ENCODE measurements around the gene SNRNP200. TPM values are rescaled to one million over a fixed set of nuclear protein-coding genes. Genes with fewer than 3 reads are reported as not detected.

The SNRNP200 gene
- total RNA-seq, 1 donor from 2014 or later = 97.3 TPM

DNA sequence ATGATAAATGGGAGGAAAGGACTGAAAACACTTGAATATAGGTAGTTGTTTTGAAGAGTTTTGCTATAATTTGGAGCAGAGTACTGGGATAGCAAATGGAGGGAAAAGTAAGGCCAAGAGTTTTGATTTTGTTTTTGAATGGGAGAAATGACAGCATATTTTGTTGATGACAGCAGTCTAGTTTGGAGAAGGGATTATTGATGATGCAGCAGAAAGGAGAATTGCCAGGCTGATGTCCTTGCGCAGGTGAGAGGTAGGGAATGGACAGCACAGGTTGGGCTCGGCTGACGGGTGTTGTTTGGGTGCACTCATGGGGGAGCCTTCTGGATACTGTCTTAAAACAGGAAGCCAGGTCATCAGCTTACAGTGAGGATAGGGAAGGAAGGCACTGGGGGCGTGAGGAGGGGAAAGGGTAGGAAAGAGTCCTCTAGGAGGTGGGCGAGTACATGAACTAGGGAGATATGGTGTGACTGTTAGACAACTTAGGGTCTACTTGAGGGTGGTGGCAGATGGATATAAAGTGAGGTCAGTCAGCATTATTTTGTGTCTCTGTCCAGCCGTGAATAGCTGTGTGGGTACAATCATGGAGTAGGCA, 40.6 kb upstream of the SNRNP200 start:
- Histone ChIP-seq H4K20me1 (ENCODE audit: insufficient read depth, low read length) (peaks cover 4% of the 10 kb centered on the region), H3K9me3 (ENCODE audit: insufficient read depth, low read depth, low read length) (no peaks in the 10 kb centered on the region), H3K4me3 (ENCODE audit: insufficient read depth, low read depth, low read length) (no peak overlapping the region), H3K4me2 (ENCODE audit: low read length) (no peak overlapping the region), H3K36me3 (ENCODE audit: insufficient read depth, low read length) (peaks cover 16% of the 10 kb centered on the region), H3K4me1 (ENCODE audit: insufficient read depth, low read length) (peaks cover 13% of the 10 kb centered on the region), H3K79me2 (ENCODE audit: insufficient read depth, low read length) (peaks cover 18% of the 10 kb centered on the region), H3K27me3 (ENCODE audit: insufficient read depth, low read length) (no peaks in the 10 kb centered on the region), H3K9ac (ENCODE audit: low read length) (no peak overlapping the region), H3K27ac (ENCODE audit: low read depth, low read length) (no peak overlapping the region), H2AFZ (ENCODE audit: low read depth, low read length) (no peak overlapping the region)
- peaks cover 6% of the 10 kb centered on the region for H3K4me1 Mint-ChIP-seq (ENCODE audit: low read depth, unreplicated experiment)
- TF ChIP-seq, protein P1, sequence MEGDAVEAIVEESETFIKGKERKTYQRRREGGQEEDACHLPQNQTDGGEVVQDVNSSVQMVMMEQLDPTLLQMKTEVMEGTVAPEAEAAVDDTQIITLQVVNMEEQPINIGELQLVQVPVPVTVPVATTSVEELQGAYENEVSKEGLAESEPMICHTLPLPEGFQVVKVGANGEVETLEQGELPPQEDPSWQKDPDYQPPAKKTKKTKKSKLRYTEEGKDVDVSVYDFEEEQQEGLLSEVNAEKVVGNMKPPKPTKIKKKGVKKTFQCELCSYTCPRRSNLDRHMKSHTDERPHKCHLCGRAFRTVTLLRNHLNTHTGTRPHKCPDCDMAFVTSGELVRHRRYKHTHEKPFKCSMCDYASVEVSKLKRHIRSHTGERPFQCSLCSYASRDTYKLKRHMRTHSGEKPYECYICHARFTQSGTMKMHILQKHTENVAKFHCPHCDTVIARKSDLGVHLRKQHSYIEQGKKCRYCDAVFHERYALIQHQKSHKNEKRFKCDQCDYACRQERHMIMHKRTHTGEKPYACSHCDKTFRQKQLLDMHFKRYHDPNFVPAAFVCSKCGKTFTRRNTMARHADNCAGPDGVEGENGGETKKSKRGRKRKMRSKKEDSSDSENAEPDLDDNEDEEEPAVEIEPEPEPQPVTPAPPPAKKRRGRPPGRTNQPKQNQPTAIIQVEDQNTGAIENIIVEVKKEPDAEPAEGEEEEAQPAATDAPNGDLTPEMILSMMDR (IDR thresholded peaks at IDR 0.05; ENCODE audit: insufficient read depth, low read depth, low read length) = no peak
- no peaks in the 10 kb centered on the region for H3K27me3 Mint-ChIP-seq (ENCODE audit: low read depth, unreplicated experiment)
- no peaks in the 10 kb centered on the region for H3K9me3 Mint-ChIP-seq (ENCODE audit: unreplicated experiment)
- H3K27ac Mint-ChIP-seq (ENCODE audit: unreplicated experiment) = no peak overlapping the region
- no peak overlapping the region for H3K4me3 Mint-ChIP-seq (ENCODE audit: unreplicated experiment)
- H3K36me3 Mint-ChIP-seq (ENCODE audit: low read depth, unreplicated experiment) = no peaks in the 10 kb centered on the region
- no peak for DNase-seq (ENCODE audit: low read depth)
- FAIRE-seq = no peak

DNA sequence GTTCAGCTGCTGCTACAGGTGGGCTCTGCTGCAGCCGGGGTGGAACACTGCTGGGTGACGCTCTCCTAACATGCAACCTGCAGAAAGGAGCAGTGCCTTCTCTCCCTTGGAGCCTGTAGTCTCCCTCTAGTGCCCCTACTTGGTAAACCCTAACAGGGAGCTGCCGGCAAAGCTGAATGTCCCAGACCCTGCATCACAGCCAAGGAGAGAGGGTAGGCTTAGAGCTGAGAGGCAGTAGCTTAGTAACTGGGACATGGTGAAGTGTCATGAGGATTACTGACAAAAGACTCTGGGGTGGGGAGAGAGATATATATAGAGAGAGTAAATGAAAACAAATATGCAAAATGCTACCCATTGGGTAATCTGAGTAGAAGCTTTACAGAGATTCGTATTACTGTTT, 40.1 kb upstream of the SNRNP200 start:
- Histone ChIP-seq H3K27me3 (ENCODE audit: insufficient read depth, low read length) (no peaks in the 10 kb centered on the region), H3K27ac (ENCODE audit: low read depth, low read length) (no peak overlapping the region), H3K9me3 (ENCODE audit: insufficient read depth, low read depth, low read length) (no peaks in the 10 kb centered on the region), H3K79me2 (ENCODE audit: insufficient read depth, low read length) (peaks cover 21% of the 10 kb centered on the region), H3K36me3 (ENCODE audit: insufficient read depth, low read length) (peaks cover 14% of the 10 kb centered on the region), H3K4me1 (ENCODE audit: insufficient read depth, low read length) (peaks cover 13% of the 10 kb centered on the region), H3K9ac (ENCODE audit: low read length) (no peak overlapping the region), H4K20me1 (ENCODE audit: insufficient read depth, low read length) (peaks cover 4% of the 10 kb centered on the region), H2AFZ (ENCODE audit: low read depth, low read length) (no peak overlapping the region), H3K4me2 (ENCODE audit: low read length) (no peak overlapping the region), H3K4me3 (ENCODE audit: insufficient read depth, low read depth, low read length) (no peak overlapping the region)
- no peak for FAIRE-seq
- H3K9me3 Mint-ChIP-seq (ENCODE audit: unreplicated experiment) = no peaks in the 10 kb centered on the region
- H3K4me1 Mint-ChIP-seq (ENCODE audit: low read depth, unreplicated experiment) = peaks cover 6% of the 10 kb centered on the region
- H3K36me3 Mint-ChIP-seq (ENCODE audit: low read depth, unreplicated experiment) = no peaks in the 10 kb centered on the region
- no peak overlapping the region for H3K4me3 Mint-ChIP-seq (ENCODE audit: unreplicated experiment)
- H3K27me3 Mint-ChIP-seq (ENCODE audit: low read depth, unreplicated experiment) = no peaks in the 10 kb centered on the region
- H3K27ac Mint-ChIP-seq (ENCODE audit: unreplicated experiment) = no peak overlapping the region
- TF ChIP-seq, protein P1 (IDR thresholded peaks at IDR 0.05; ENCODE audit: insufficient read depth, low read depth, low read length) = peak; percentile 4
- TF ChIP-seq EZH2 (IDR thresholded peaks at IDR 0.05; ENCODE audit: insufficient read depth, low read length) = no peak
- DNase-seq (ENCODE audit: low read depth) = no peak

DNA sequence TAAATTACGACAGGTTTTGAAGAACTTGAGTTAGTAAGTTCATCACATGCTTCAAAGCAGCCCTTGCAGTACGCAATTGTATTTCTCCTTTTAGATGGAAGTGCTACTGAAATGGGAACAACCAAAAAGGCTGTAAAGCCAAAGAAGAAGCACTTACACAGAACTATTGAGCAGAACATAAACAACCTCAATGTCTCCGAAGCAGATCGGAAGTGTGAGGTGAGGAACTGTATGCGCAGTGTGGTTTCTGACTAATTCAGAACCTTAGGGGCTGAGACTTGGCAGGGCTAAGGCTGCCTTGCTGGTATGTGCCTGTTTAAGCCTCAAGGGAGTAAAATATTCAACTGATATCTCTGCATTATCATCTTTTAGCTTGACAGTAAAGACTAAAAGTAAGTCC, 38.7 kb upstream of the SNRNP200 start:
- H3K9me3 ChIP-seq (ENCODE audit: insufficient read depth, low read depth, low read length) = no peaks in the 10 kb centered on the region
- no peaks in the 10 kb centered on the region for H3K36me3 Mint-ChIP-seq (ENCODE audit: low read depth, unreplicated experiment)
- no peaks in the 10 kb centered on the region for H3K27me3 ChIP-seq (ENCODE audit: insufficient read depth, low read length)
- no peak overlapping the region for H3K4me3 ChIP-seq (ENCODE audit: insufficient read depth, low read depth, low read length)
- H3K4me1 Mint-ChIP-seq (ENCODE audit: low read depth, unreplicated experiment) = peaks cover 6% of the 10 kb centered on the region
- no peak overlapping the region for H3K27ac ChIP-seq (ENCODE audit: low read depth, low read length)
- peaks cover 10% of the 10 kb centered on the region for H3K36me3 ChIP-seq (ENCODE audit: insufficient read depth, low read length)
- no peak overlapping the region for H3K4me2 ChIP-seq (ENCODE audit: low read length)
- H4K20me1 ChIP-seq (ENCODE audit: insufficient read depth, low read length) = peaks cover 4% of the 10 kb centered on the region
- H3K9ac ChIP-seq (ENCODE audit: low read length) = no peak overlapping the region
- H3K9me3 Mint-ChIP-seq (ENCODE audit: unreplicated experiment) = no peaks in the 10 kb centered on the region
- no peak overlapping the region for H2AFZ ChIP-seq (ENCODE audit: low read depth, low read length)
- DNase-seq (ENCODE audit: low read depth) (peak; percentile 70), FAIRE-seq (no peak)
- TF ChIP-seq EZH2 (IDR thresholded peaks at IDR 0.05; ENCODE audit: insufficient read depth, low read length) = no peak
- TF ChIP-seq, protein P1 (IDR thresholded peaks at IDR 0.05; ENCODE audit: insufficient read depth, low read depth, low read length) = no peak
- H3K27ac Mint-ChIP-seq (ENCODE audit: unreplicated experiment) = no peak overlapping the region
- peaks cover 13% of the 10 kb centered on the region for H3K4me1 ChIP-seq (ENCODE audit: insufficient read depth, low read length)
- H3K79me2 ChIP-seq (ENCODE audit: insufficient read depth, low read length) = peaks cover 33% of the 10 kb centered on the region
- no peaks in the 10 kb centered on the region for H3K27me3 Mint-ChIP-seq (ENCODE audit: low read depth, unreplicated experiment)
- H3K4me3 Mint-ChIP-seq (ENCODE audit: unreplicated experiment) = no peak overlapping the region

Measured in astrocyte (in vitro differentiated cells and primary cell).